ENCODE measurements around the gene TMEM204.

- TF ChIP-seq CTCF (IDR thresholded peaks at IDR 0.05), result no peak
- TF ChIP-seq POLR2A (IDR thresholded peaks at IDR 0.05), result no peak
- no peak for TF ChIP-seq EP300 (IDR thresholded peaks at IDR 0.05)
- no peak for TF ChIP-seq POLR2AphosphoS5 (IDR thresholded peaks at IDR 0.05)
Measured at GRCh38 chr16:1528921-1529537, 4.4 kb upstream of the TMEM204 start.
